Keratinocyte (primary cell): ENCODE data around the gene F12. TPM values are rescaled to one million over a fixed set of nuclear protein-coding genes. Genes with fewer than 3 reads are reported as not detected.

ENCODE experiments used
- DNase-seq: peaks from one replicate; pipeline ENCODE4 v3.0.0-alpha.2; 2011; ENCODE audit warnings: low read depth, missing footprints, low spot score
- FAIRE-seq: peaks from 2 replicates; lab custom pipeline; 2011; peaks lifted over from hg19 to GRCh38; lab: Jason Lieb, UNC
- H2AFZ ChIP-seq: 2 replicates; pipeline ENCODE4 v1.6.0; 2012; ENCODE audit warnings: low read length, control low read depth, inconsistent platforms; ENCODE audit not compliant: control insufficient read depth
- H3K27ac ChIP-seq: 2 replicates; pipeline ENCODE4 v1.5.1; 2011; ENCODE audit warnings: low read length; ENCODE audit not compliant: control insufficient read depth, insufficient read depth
- H3K27me3 ChIP-seq: 3 replicates; pipeline ENCODE4 v1.6.0; 2011; ENCODE audit warnings: low read length; ENCODE audit not compliant: control insufficient read depth, insufficient read depth; ENCODE audit errors: extremely low read depth
- H3K36me3 ChIP-seq, 2 experiments: 2 replicates in 1 of 2; 3 replicates in 1 of 2; pipeline ENCODE4 v1.5.1; 2011; ENCODE audit warnings: low read length in 2 of 2, mild to moderate bottlenecking in 1 of 2; ENCODE audit not compliant: control insufficient read depth in 2 of 2, insufficient read depth in 2 of 2; ENCODE audit errors: extremely low read depth in 1 of 2
- H3K4me1 ChIP-seq: 3 replicates; pipeline ENCODE4 v1.5.1; 2011; ENCODE audit warnings: low read length; ENCODE audit not compliant: control insufficient read depth, insufficient read depth; ENCODE audit errors: extremely low read depth
- H3K4me2 ChIP-seq: 3 replicates; pipeline ENCODE4 v1.6.0; 2011; ENCODE audit warnings: low read depth, low read length; ENCODE audit not compliant: control insufficient read depth, insufficient read depth; ENCODE audit errors: extremely low read depth
- H3K4me3 ChIP-seq, 3 experiments: fragments of 200-600 bp in 1 of 3; sonication (generic) in 1 of 3; 2 replicates in 2 of 3; 3 replicates in 1 of 3; pipeline ENCODE4 v1.5.1; 2011 to 2016; ENCODE audit warnings: low read length in 3 of 3, mild to moderate bottlenecking in 3 of 3, control low read depth in 2 of 3, inconsistent platforms in 1 of 3, low read depth in 1 of 3, mixed read lengths in 1 of 3, mixed run types in 1 of 3, moderate library complexity in 1 of 3; ENCODE audit not compliant: control insufficient read depth in 2 of 3, insufficient read depth in 2 of 3; ENCODE audit errors: extremely low read depth in 1 of 3
- H3K79me2 ChIP-seq: 2 replicates; pipeline ENCODE4 v1.6.0; 2012; ENCODE audit warnings: low read length; ENCODE audit not compliant: control insufficient read depth, insufficient read depth
- H3K9ac ChIP-seq: 3 replicates; pipeline ENCODE4 v1.6.0; 2011; ENCODE audit warnings: low read length; ENCODE audit not compliant: control insufficient read depth, insufficient read depth; ENCODE audit errors: extremely low read depth
- H3K9me1 ChIP-seq: 3 replicates; pipeline ENCODE4 v1.6.0; 2011; ENCODE audit warnings: low read length; ENCODE audit not compliant: control insufficient read depth, insufficient read depth; ENCODE audit errors: extremely low read depth
- H3K9me3 ChIP-seq: 2 replicates; pipeline ENCODE4 v1.5.1; 2012; ENCODE audit warnings: low read depth, low read length; ENCODE audit not compliant: control insufficient read depth
- H4K20me1 ChIP-seq: 3 replicates; pipeline ENCODE4 v1.6.0; 2011; ENCODE audit warnings: low read length; ENCODE audit not compliant: control insufficient read depth, insufficient read depth; ENCODE audit errors: extremely low read depth
- CTCF ChIP-seq, 3 experiments: IDR thresholded peaks in 1 of 3; conservative IDR thresholded peaks in 1 of 3; optimal IDR thresholded peaks in 1 of 3; 2 replicates in 2 of 3; 3 replicates in 1 of 3; pipeline versions ENCODE3 to v1.5.1; 2011; ENCODE audit warnings: low read length in 3 of 3, mild to moderate bottlenecking in 3 of 3, moderate library complexity in 2 of 3, control low read depth in 1 of 3, inconsistent platforms in 1 of 3; ENCODE audit not compliant: insufficient read depth in 2 of 3; ENCODE audit errors: extremely low read depth in 1 of 3
- EZH2 ChIP-seq: IDR thresholded peaks from one replicate; pipeline ENCODE4 v1.6.1; 2012; ENCODE audit warnings: inconsistent platforms, mild to moderate bottlenecking, low read length, moderate library complexity
- dilution Hi-C: fragments of 300-500 bp; cut with MboI; formaldehyde crosslinking; loops from one replicate; pipeline ENCODE4 v1.7.0; 2020; ENCODE audit warnings: low sequenced_read_pairs; ENCODE audit not compliant: extremely low pct_ligation_motif_present
- polyA plus RNA-seq, 5 experiments: library from polyadenylated mRNA; depleted of rRNA in 3 of 5; stranded (reverse) in 3 of 5; stranded (forward) in 1 of 5; unstranded in 1 of 5; fragments of >200 nt; gene quantifications; 1 replicate in 1 of 5; 2 replicates in 3 of 5; 3 replicates in 1 of 5; pipeline versions ENCODE4 v1.2.1 to v1.2.3, GENCODE V29; 2011 to 2012; ENCODE audit warnings: missing spikeins in 2 of 5, low read depth in 1 of 5, low replicate concordance in 1 of 5

Gene F12
- polyA plus RNA-seq, 1 donor (not counting 4 experiments of a cell fraction or from before 2014, with no cell fraction given) = 7.7 TPM

GRCh38 chr5:177457852-177458681, 48.7 kb upstream of the F12 start:
- Histone ChIP-seq H3K79me2 (no peaks in the 10 kb centered on the region), H3K4me1 (peaks cover 11% of the 10 kb centered on the region), H3K4me2 (no peak overlapping the region), H4K20me1 (peaks cover 5% of the 10 kb centered on the region), H3K27ac (no peak overlapping the region), H3K4me3 (no peak overlapping the region), H3K9me1 (no peaks in the 10 kb centered on the region), H3K9me3 (no peaks in the 10 kb centered on the region), H3K9ac (no peak overlapping the region), H2AFZ (no peak overlapping the region), H3K36me3 (peaks cover 15 to 18% of the 10 kb centered on the region in 2 experiments), H3K27me3 (no peaks in the 10 kb centered on the region)
- FAIRE-seq = no peak
- no peak for DNase-seq
- dilution Hi-C loops = no loop called here
- TF ChIP-seq CTCF (optimal IDR thresholded peaks at IDR 0.05 in 1 of 3, IDR thresholded peaks at IDR 0.05 in 1 of 3, conservative IDR thresholded peaks at IDR 0.05 in 1 of 3; ENCODE audit: extremely low read depth in 1 of 3, insufficient read depth in 2 of 3, low read length in 3 of 3) = no peak
- TF ChIP-seq EZH2 = no peak

- peaks cover 15% of the 10 kb centered on the region for H3K4me1 ChIP-seq
- peaks cover 5% of the 10 kb centered on the region for H4K20me1 ChIP-seq
- peaks cover 15% of the 10 kb centered on the region in 2 experiments for H3K36me3 ChIP-seq
- H3K27ac ChIP-seq = no peak overlapping the region
- H2AFZ ChIP-seq = no peak overlapping the region
- H3K79me2 ChIP-seq = no peaks in the 10 kb centered on the region
- no peak overlapping the region for H3K4me3 ChIP-seq
- H3K27me3 ChIP-seq = no peaks in the 10 kb centered on the region
- no peak for TF ChIP-seq EZH2
- TF ChIP-seq CTCF (optimal IDR thresholded peaks at IDR 0.05 in 1 of 3, IDR thresholded peaks at IDR 0.05 in 1 of 3, conservative IDR thresholded peaks at IDR 0.05 in 1 of 3; ENCODE audit: extremely low read depth in 1 of 3, insufficient read depth in 2 of 3, low read length in 3 of 3) = peak in 2 of 3 experiments; percentile 53 to 63
- dilution Hi-C loops = no loop called here
- no peak overlapping the region for H3K9ac ChIP-seq
- FAIRE-seq (peak; percentile 20), DNase-seq (no peak)
- H3K9me1 ChIP-seq = no peaks in the 10 kb centered on the region
- no peaks in the 10 kb centered on the region for H3K9me3 ChIP-seq
- H3K4me2 ChIP-seq = no peak overlapping the region
Measured at GRCh38 chr5:177456976-177457851, 47.9 kb upstream of the F12 start.
